ENCODE data around the gene VSIR.

- TF ChIP-seq CTCF (IDR thresholded peaks at IDR 0.05): no peak
- no peak for TF ChIP-seq POLR2A (IDR thresholded peaks at IDR 0.05)
- no peak for TF ChIP-seq POLR2AphosphoS5 (IDR thresholded peaks at IDR 0.05)
- no peak for TF ChIP-seq EP300 (IDR thresholded peaks at IDR 0.05)
These were observed 44.7 kb upstream of the VSIR start for GRCh38 chr10:71817831-71818655.
